ENCODE results near the gene HSPA12B.

Gene HSPA12B

DNA sequence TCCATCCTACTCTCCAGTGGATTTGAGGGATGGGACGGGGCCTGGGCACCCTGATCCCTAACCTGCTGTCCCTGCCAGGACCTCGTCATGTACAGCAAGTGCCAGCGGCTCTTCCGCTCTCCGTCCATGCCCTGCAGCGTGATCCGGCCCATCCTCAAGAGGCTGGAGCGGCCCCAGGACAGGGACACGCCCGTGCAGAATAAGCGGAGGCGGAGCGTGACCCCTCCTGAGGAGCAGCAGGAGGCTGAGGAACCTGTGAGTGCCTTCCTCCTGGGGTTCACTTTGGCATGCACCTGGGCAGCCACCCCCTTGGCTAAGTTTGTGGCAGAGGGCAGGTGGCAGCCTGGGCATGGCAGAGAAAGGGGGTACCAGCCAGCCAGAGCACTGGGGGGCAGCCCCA, 69.4 kb downstream of the HSPA12B start:
- no peaks in the 10 kb centered on the region for H3K9me3 ChIP-seq (ENCODE audit: control insufficient read depth, low read length)
- peaks cover 22% of the 10 kb centered on the region for H3K4me1 ChIP-seq
- no peak overlapping the region for H3K9ac ChIP-seq
- H3K27me3 ChIP-seq (ENCODE audit: control insufficient read depth, insufficient read depth, low read length) = no peaks in the 10 kb centered on the region
- no peak overlapping the region for H3K4me2 ChIP-seq (ENCODE audit: low read length)
- H3K36me3 ChIP-seq (ENCODE audit: control insufficient read depth, insufficient read depth, low read length) = no peaks in the 10 kb centered on the region
- TF ChIP-seq, protein P1, sequence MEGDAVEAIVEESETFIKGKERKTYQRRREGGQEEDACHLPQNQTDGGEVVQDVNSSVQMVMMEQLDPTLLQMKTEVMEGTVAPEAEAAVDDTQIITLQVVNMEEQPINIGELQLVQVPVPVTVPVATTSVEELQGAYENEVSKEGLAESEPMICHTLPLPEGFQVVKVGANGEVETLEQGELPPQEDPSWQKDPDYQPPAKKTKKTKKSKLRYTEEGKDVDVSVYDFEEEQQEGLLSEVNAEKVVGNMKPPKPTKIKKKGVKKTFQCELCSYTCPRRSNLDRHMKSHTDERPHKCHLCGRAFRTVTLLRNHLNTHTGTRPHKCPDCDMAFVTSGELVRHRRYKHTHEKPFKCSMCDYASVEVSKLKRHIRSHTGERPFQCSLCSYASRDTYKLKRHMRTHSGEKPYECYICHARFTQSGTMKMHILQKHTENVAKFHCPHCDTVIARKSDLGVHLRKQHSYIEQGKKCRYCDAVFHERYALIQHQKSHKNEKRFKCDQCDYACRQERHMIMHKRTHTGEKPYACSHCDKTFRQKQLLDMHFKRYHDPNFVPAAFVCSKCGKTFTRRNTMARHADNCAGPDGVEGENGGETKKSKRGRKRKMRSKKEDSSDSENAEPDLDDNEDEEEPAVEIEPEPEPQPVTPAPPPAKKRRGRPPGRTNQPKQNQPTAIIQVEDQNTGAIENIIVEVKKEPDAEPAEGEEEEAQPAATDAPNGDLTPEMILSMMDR (IDR thresholded peaks at IDR 0.05) = no peak
- peaks cover 3% of the 10 kb centered on the region for H3K79me2 ChIP-seq
- H3K4me3 ChIP-seq (ENCODE audit: low read depth, low read length) = no peak overlapping the region
- no peak overlapping the region for H2AFZ ChIP-seq
- no peak overlapping the region for H3K27ac ChIP-seq
